HPDE6-E6E7 (cell line): ENCODE results near the gene TMPRSS11A.

Experiments
- DNase-seq: peaks from one replicate; pipeline ENCODE4 v3.0.0; 2011; ENCODE audit warnings: missing footprints; ENCODE audit errors: extremely low spot score

TMPRSS11A gene

GRCh38 chr4:67912080-67912479 lies 51.2 kb downstream of the TMPRSS11A start:
- no peak for DNase-seq

DNA sequence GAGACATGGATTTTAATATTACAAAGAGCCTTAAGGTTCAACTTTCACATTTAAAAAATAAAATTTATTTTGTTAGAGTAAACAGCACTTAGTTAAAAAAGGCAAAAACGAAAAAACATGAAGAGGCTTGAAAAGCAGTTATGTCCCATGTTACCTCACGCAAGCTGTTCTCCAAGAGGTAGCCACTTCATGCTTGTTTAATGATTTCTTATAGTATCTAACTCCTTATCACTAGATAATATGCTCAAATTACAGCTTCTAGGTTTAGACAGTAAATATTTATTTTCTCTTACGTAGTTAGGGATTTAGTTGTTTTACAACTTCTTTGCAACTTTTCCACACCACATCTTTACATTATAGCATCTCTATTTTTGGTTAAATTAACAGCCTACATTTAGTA lies 51.7 kb downstream of the TMPRSS11A start:
- DNase-seq: no peak

DNA sequence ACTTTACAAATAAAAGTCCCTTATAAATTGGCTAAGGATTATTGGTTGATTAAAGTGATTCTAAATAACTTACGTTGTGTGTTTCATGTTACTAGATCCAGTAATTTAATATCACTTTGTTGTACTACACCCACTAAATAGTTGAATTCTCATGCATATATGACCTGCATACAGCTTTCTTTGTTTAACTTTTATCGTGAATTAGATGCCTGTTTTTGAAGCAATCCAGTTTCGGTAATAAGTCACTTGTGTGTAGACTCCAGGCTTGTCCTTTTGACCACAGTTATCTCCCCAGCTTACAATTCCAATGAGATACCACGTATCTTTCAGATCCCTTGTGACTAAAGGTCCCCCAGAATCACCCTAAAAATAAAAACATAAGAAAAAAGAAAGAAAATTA lies 52.2 kb downstream of the TMPRSS11A start:
- no peak for DNase-seq

GRCh38 chr4:67910585-67910905 lies 52.7 kb downstream of the TMPRSS11A start:
- DNase-seq: no peak

GRCh38 chr4:67909905-67910584 lies 53.2 kb downstream of the TMPRSS11A start:
- DNase-seq: no peak

GRCh38 chr4:67907650-67908049 lies 55.6 kb downstream of the TMPRSS11A start:
- DNase-seq: no peak

DNA sequence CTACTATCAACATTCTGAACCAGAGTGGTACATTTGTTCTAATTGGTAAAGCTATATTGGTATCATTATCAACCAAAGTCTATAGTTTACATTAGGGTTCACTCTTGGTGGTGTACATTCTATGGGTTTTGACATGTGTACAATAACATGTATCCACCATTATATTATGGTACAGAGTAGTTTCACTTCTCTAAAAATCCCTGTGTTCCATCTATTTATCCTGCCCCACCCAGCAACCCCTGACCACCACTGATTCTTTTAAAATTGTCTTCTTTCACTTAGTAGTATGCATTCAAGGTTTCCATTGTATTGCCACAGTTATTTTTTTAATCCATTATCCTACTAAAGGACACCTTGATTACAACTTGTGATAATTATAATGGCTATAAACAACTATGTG lies 64.2 kb downstream of the TMPRSS11A start:
- no peak for DNase-seq

DNA sequence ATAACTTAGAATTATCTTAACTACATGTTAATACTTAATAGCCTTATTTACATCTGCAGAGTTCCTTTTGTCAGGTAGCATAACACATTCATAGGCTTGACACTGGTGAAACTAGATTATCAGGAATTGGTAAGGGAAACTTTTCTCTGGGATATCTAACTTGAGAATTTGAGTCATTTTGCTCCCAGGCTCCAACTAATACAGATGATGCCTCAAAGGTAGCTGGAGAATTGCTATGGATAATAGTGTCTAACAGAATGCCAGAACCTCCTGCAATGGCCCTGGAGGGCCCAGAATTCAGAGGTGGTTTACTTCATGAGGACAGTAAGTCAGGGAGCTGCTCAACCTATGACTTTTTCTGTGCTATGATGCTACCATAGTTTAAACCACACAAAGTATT lies 65.6 kb downstream of the TMPRSS11A start:
- DNase-seq: no peak

GRCh38 chr4:67896421-67897065 lies 66.8 kb downstream of the TMPRSS11A start:
- no peak for DNase-seq

DNA sequence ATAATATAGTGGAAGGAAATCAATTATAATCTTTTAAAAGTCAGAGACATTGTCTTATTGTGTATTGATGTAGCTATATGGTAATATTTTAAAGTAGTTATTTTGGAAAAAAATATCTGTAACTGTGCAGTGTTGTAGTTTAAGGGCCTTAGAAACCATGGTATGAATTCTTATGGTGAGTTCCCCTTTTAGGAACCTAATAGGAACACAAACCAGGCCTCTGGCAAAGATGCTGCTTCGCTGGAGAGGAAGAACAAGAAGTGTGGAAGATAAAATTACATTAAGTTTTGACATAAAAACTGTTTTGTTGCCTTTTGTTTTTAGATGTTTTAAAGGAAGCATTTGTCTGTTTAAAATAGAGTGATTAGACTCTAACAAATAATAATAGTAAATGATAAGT lies 68.6 kb downstream of the TMPRSS11A start:
- DNase-seq: no peak

- DNase-seq: no peak
These were observed 70.4 kb downstream of the TMPRSS11A start for GRCh38 chr4:67892905-67893304.

GRCh38 chr4:67892253-67892652 lies 71.0 kb downstream of the TMPRSS11A start:
- peak; percentile 17 for DNase-seq

DNA sequence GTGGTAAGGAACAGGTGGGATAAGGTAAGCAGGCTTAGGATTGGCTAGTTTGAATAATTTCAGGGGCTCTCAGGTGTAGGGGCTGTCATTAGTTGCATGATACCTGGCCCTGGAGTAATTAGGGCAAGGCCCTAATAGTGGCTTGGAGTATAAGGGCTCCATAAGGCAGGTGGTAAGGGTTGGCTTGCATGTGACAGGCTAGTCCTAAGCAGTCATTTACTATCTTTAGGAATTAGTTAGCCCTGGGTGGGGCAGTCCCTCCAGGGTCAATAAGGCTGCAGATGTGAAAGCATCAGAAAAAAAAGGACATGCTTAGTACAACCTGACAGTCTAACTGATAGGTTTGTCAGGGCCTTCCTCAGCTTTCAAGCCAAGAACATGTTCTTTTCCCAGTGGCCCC lies 71.6 kb downstream of the TMPRSS11A start:
- no peak for DNase-seq

GRCh38 chr4:67886281-67886680 lies 77.0 kb downstream of the TMPRSS11A start:
- peak; percentile 35 for DNase-seq

- peak; percentile 70 for DNase-seq
These were observed 77.5 kb downstream of the TMPRSS11A start for GRCh38 chr4:67885762-67886161.

DNA sequence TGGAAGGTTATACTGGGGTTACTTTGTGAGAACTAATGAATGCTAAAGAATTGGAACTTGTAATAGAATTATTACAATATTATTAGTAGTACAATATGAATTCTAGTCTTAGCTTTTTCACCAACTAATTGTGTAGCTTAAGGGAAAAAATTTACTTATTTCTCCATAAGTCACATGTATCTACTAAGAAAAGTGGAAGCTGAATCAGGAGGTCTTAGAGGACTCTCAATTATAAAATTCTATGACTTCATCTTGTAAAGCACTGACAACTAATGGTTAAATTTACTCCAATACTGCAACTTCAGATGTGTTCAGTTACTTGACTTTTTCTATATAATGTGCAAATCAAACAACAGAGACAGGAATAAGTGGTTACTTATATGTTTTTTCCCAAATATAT lies 78.6 kb downstream of the TMPRSS11A start:
- DNase-seq: no peak

GRCh38 chr4:67883902-67884301 lies 79.4 kb downstream of the TMPRSS11A start, which contains the start of gene TMPRSS11D:
Gene TMPRSS11D (minus strand): TSS chr4:67884002. CDS start chr4:67883933, 69 bp downstream.
- DNase-seq: no peak

- no peak for DNase-seq
These were observed 79.8 kb downstream of the TMPRSS11A start for GRCh38 chr4:67883458-67883857.

- no peak for DNase-seq
These were observed 82.3 kb downstream of the TMPRSS11A start for GRCh38 chr4:67880866-67881610.

- no peak for DNase-seq
These were observed 83.8 kb downstream of the TMPRSS11A start for GRCh38 chr4:67879486-67879885.

- DNase-seq: no peak
These were observed 86.2 kb downstream of the TMPRSS11A start for GRCh38 chr4:67877086-67877485.

DNA sequence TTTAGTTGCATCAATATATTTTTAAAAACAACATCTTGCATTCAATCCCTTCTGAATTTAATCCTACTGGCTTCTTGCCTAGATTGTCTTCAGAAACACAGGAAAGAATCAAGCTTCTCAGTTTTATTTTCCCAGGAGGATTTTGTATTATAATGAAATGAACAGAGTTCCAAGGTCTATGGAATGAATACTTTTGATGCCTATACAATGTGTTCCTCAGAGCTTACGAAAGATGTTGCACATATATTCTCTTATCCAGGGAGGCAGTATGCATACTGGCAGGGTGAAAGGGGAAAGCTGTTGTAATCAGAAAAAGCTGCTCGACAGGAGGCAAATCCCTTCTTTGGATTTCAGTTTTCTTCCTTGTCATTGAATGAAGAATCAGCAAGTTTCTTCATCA lies 88.3 kb downstream of the TMPRSS11A start:
- no peak for DNase-seq

DNA sequence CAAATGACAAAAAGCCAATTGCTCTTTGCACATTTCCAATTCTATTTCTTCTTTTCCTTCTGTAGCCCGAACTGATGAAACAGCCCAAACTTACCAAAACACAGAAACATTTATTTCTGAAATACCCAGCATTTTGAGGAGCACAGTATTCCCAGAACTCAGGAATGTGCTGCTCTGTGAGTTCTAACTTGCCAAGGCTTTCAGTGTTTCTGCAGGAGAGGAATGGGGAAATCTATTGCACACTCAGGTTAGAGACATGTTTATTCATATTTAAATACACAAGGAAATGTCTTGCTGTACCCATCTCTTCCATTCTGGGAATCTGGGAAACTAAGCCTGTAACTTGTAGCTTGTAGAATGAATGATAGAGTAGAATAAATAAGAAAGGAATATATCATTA lies 90.2 kb downstream of the TMPRSS11A start:
- no peak for DNase-seq
